ENCODE data around the gene PSMB2.

PSMB2 gene

GRCh38 chr1:35642471-35642955, 1.2 kb upstream of the PSMB2 start:
- DNase-seq (ENCODE audit: low read depth), result no peak

GRCh38 chr1:35640380-35641232, 720 bp downstream of the PSMB2 start:
- no peak for DNase-seq (ENCODE audit: low read depth)

- no peak for DNase-seq (ENCODE audit: low read depth)
Measured at GRCh38 chr1:35637401-35637809, 3.9 kb downstream of the PSMB2 start.

- no peak for DNase-seq (ENCODE audit: low read depth)
Measured at GRCh38 chr1:35633547-35633946, 7.8 kb downstream of the PSMB2 start.

GRCh38 chr1:35631396-35631795, 9.9 kb downstream of the PSMB2 start:
- DNase-seq (ENCODE audit: low read depth), result no peak

GRCh38 chr1:35629051-35629450, 12.3 kb downstream of the PSMB2 start:
- DNase-seq (ENCODE audit: low read depth), result no peak

- DNase-seq (ENCODE audit: low read depth), result no peak
Measured at GRCh38 chr1:35623832-35624231, 17.5 kb downstream of the PSMB2 start.

- DNase-seq (ENCODE audit: low read depth), result no peak
Measured at GRCh38 chr1:35622510-35623178, 18.7 kb downstream of the PSMB2 start.

GRCh38 chr1:35619237-35620121, 21.8 kb downstream of the PSMB2 start:
- no peak for DNase-seq (ENCODE audit: low read depth)

- no peak for DNase-seq (ENCODE audit: low read depth)
Measured at GRCh38 chr1:35615440-35615839, 25.9 kb downstream of the PSMB2 start.

- no peak for DNase-seq (ENCODE audit: low read depth)
Measured at GRCh38 chr1:35611655-35612054, 29.7 kb downstream of the PSMB2 start.

GRCh38 chr1:35605867-35606182, 35.5 kb downstream of the PSMB2 start:
- DNase-seq (ENCODE audit: low read depth), result no peak

GRCh38 chr1:35605071-35605866, 36.1 kb downstream of the PSMB2 start:
- DNase-seq (ENCODE audit: low read depth), result no peak

- DNase-seq (ENCODE audit: low read depth), result no peak
Measured at GRCh38 chr1:35603941-35604340, 37.4 kb downstream of the PSMB2 start.

- DNase-seq (ENCODE audit: low read depth), result no peak
Measured at GRCh38 chr1:35603468-35603867, 37.9 kb downstream of the PSMB2 start.

GRCh38 chr1:35600593-35600992, 40.7 kb downstream of the PSMB2 start:
- DNase-seq (ENCODE audit: low read depth), result no peak

GRCh38 chr1:35599411-35599810, 41.9 kb downstream of the PSMB2 start:
- DNase-seq (ENCODE audit: low read depth), result no peak

GRCh38 chr1:35598895-35599294, 42.4 kb downstream of the PSMB2 start:
- no peak for DNase-seq (ENCODE audit: low read depth)

GRCh38 chr1:35597870-35598269, 43.5 kb downstream of the PSMB2 start:
- DNase-seq (ENCODE audit: low read depth), result no peak

GRCh38 chr1:35595684-35596083, 45.6 kb downstream of the PSMB2 start:
- DNase-seq (ENCODE audit: low read depth), result no peak

GRCh38 chr1:35594005-35594760, 47.1 kb downstream of the PSMB2 start:
- no peak for DNase-seq (ENCODE audit: low read depth)

Measured in stimulated activated CD8-positive, alpha-beta memory T cell treated with anti-CD3 and anti-CD28 coated beads, Interleukin-15, amount 100 ng/mL, for 24 hours (primary cell).